ENCODE data around the gene TULP1.
A peak's percentile ranks its signal among the peaks of the same experiment; 100 is the strongest.
"Not testable (repeated sequence)": the region's sequence is repeated elsewhere in the genome, so short reads cannot be mapped to it uniquely, and the experiment has no call there.

The TULP1 gene

DNA sequence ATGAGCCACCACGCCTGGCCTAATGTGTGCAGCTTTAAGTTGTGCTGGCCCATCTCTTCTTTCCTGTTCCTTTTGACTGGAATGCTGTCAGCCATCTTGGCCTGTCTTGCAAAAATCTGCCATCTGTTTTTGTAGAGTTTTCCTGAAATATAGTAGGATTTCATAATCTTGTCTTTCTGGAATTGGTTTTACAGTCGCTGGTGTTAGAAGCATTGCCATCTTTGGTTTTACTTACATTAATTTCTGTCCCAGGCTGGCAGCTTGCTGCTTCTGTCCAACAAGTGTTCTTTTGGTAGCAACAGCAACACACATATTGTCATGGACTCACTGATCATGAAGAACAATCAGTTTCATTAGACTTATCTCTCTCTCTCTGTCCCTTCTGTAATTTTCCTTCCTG lies 29.1 kb upstream of the TULP1 start:
- H3K4ac ChIP-seq (ENCODE audit: low read depth, low read length) = no peak overlapping the region
- H3K79me2 ChIP-seq (ENCODE audit: control insufficient read depth, insufficient read depth, low read length, poor library complexity) = no peaks in the 10 kb centered on the region
- H2AFZ ChIP-seq (ENCODE audit: insufficient read depth, low read length, poor library complexity) = no peak overlapping the region
- no peak overlapping the region for H4K91ac ChIP-seq (ENCODE audit: low read depth, low read length)
- no peak overlapping the region for H3K23ac ChIP-seq (ENCODE audit: low read length)
- peaks cover 3 to 4% of the 10 kb centered on the region in 2 experiments for H3K4me1 ChIP-seq (ENCODE audit: control insufficient read depth in 1 of 2, insufficient read depth in 2 of 2, low read length in 2 of 2)
- DNase-seq = no peak
- no peak overlapping the region for H3K14ac ChIP-seq (ENCODE audit: low read length)
- H2BK12ac ChIP-seq (ENCODE audit: low read length) = no peak overlapping the region
- no peaks in the 10 kb centered on the region for H3K9me3 ChIP-seq (ENCODE audit: insufficient read depth, low read depth, low read length)
- no peak overlapping the region for H2BK5ac ChIP-seq (ENCODE audit: low read depth, low read length, poor library complexity)
- H3K79me1 ChIP-seq (ENCODE audit: low read length) = peaks cover 2% of the 10 kb centered on the region
- H3K18ac ChIP-seq (ENCODE audit: low read length) = no peak overlapping the region
- no peaks in the 10 kb centered on the region for H3K36me3 ChIP-seq (ENCODE audit: control insufficient read depth in 1 of 2, insufficient read depth in 2 of 2, low read length in 2 of 2)
- H3K27me3 ChIP-seq (ENCODE audit: insufficient read depth, low read length) = no peaks in the 10 kb centered on the region
- no peak overlapping the region for H2AK5ac ChIP-seq (ENCODE audit: low read length)
- no peak overlapping the region for H2BK120ac ChIP-seq (ENCODE audit: insufficient read depth, low read length, poor library complexity)
- no peak overlapping the region for H4K12ac ChIP-seq (ENCODE audit: low read depth, low read length)
- H4K8ac ChIP-seq (ENCODE audit: low read depth, low read length) = no peak overlapping the region
- H3K4me3 ChIP-seq (ENCODE audit: low read depth, low read length) = no peak overlapping the region
- no peak overlapping the region for H3K4me2 ChIP-seq (ENCODE audit: low read length)
- no peak overlapping the region for H3K27ac ChIP-seq (ENCODE audit: low read depth, low read length)
- no CpG with 5 or more reads among the region's 2 CpGs for WGBS (ENCODE audit: extremely low coverage, insufficient coverage, insufficient read length)
- no peak overlapping the region for H3K9ac ChIP-seq (ENCODE audit: low read length)

DNA sequence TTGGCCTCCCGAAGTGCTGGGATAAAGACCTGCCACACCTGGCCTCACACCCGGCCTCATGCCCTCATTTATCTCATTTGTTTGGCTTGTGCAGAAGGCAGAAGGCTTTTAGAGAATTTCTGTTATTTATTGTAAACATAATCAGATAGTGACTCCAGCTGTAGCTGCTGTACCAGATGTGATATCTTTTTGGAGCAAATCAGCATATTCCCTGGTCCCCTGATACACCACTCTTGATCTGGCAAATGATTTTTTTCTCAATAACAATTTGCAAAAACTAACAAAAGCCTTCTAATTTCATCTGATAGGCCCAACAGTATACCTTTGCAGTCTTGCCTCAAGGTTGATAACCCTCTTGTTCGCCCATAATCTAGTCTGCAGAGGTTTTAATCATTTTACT lies 26.5 kb upstream of the TULP1 start:
- Histone ChIP-seq H2BK5ac (ENCODE audit: low read depth, low read length, poor library complexity) (no peak overlapping the region), H3K14ac (ENCODE audit: low read length) (no peak overlapping the region), H2AK5ac (ENCODE audit: low read length) (no peak overlapping the region), H4K91ac (ENCODE audit: low read depth, low read length) (no peak overlapping the region), H3K4ac (ENCODE audit: low read depth, low read length) (no peak overlapping the region), H3K9ac (ENCODE audit: low read length) (no peak overlapping the region), H3K27ac (ENCODE audit: low read depth, low read length) (no peak overlapping the region), H4K8ac (ENCODE audit: low read depth, low read length) (no peak overlapping the region), H2BK120ac (ENCODE audit: insufficient read depth, low read length, poor library complexity) (no peak overlapping the region), H2BK12ac (ENCODE audit: low read length) (no peak overlapping the region), H3K18ac (ENCODE audit: low read length) (no peak overlapping the region), H3K9me3 (ENCODE audit: insufficient read depth, low read depth, low read length) (no peaks in the 10 kb centered on the region), H3K4me1 (ENCODE audit: control insufficient read depth in 1 of 2, insufficient read depth in 2 of 2, low read length in 2 of 2) (peaks cover 0 to 4% of the 10 kb centered on the region in 2 experiments), H4K12ac (ENCODE audit: low read depth, low read length) (no peak overlapping the region), H3K23ac (ENCODE audit: low read length) (no peak overlapping the region), H3K4me3 (ENCODE audit: low read depth, low read length) (no peak overlapping the region), H2AFZ (ENCODE audit: insufficient read depth, low read length, poor library complexity) (no peak overlapping the region), H3K36me3 (ENCODE audit: control insufficient read depth in 1 of 2, insufficient read depth in 2 of 2, low read length in 2 of 2) (no peaks in the 10 kb centered on the region), H3K79me2 (ENCODE audit: control insufficient read depth, insufficient read depth, low read length, poor library complexity) (no peaks in the 10 kb centered on the region), H3K79me1 (ENCODE audit: low read length) (no peaks in the 10 kb centered on the region), H3K4me2 (ENCODE audit: low read length) (no peak overlapping the region), H3K27me3 (ENCODE audit: insufficient read depth, low read length) (no peaks in the 10 kb centered on the region)
- no CpG with 5 or more reads among the region's 3 CpGs for WGBS (ENCODE audit: extremely low coverage, insufficient coverage, insufficient read length)
- DNase-seq = peak; percentile 48 to 77

DNA sequence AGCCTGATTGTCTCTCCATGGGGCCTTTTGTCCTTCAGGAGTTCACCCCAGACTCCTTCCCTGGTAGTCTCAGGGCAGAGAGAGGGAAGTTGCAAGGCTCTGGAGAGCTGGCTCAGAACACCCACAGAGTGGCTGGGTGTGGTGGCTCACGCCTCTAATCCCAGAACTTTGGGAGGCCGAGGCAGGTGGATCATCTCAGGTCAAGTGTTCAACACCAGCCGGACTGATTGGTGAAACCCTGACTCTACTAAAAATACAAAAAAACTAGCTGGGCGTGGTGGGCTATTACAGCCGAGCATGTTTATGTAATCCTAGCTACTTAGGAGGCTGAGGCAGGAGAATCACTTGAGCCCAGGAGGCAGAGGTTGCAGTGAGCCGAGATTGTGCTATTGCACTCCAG lies 23.2 kb upstream of the TULP1 start:
- not testable (repeated sequence) for H4K8ac ChIP-seq (ENCODE audit: low read depth, low read length); H3K36me3 ChIP-seq (ENCODE audit: control insufficient read depth in 1 of 2, insufficient read depth in 2 of 2, low read length in 2 of 2); H4K91ac ChIP-seq (ENCODE audit: low read depth, low read length); H3K79me2 ChIP-seq (ENCODE audit: control insufficient read depth, insufficient read depth, low read length, poor library complexity); H3K4me3 ChIP-seq (ENCODE audit: low read depth, low read length); H3K14ac ChIP-seq (ENCODE audit: low read length); H3K4me1 ChIP-seq (ENCODE audit: control insufficient read depth in 1 of 2, insufficient read depth in 2 of 2, low read length in 2 of 2); H3K23ac ChIP-seq (ENCODE audit: low read length); H3K9me3 ChIP-seq (ENCODE audit: insufficient read depth, low read depth, low read length); H2AK5ac ChIP-seq (ENCODE audit: low read length); H3K79me1 ChIP-seq (ENCODE audit: low read length); H3K9ac ChIP-seq (ENCODE audit: low read length); H2BK5ac ChIP-seq (ENCODE audit: low read depth, low read length, poor library complexity); H4K12ac ChIP-seq (ENCODE audit: low read depth, low read length); H3K18ac ChIP-seq (ENCODE audit: low read length); H2AFZ ChIP-seq (ENCODE audit: insufficient read depth, low read length, poor library complexity); H2BK120ac ChIP-seq (ENCODE audit: insufficient read depth, low read length, poor library complexity); H3K27ac ChIP-seq (ENCODE audit: low read depth, low read length); H3K4me2 ChIP-seq (ENCODE audit: low read length); H3K4ac ChIP-seq (ENCODE audit: low read depth, low read length); H3K27me3 ChIP-seq (ENCODE audit: insufficient read depth, low read length); DNase-seq; H2BK12ac ChIP-seq (ENCODE audit: low read length)
- WGBS (ENCODE audit: extremely low coverage, insufficient coverage, insufficient read length) = no CpG with 5 or more reads among the region's 6 CpGs

DNA sequence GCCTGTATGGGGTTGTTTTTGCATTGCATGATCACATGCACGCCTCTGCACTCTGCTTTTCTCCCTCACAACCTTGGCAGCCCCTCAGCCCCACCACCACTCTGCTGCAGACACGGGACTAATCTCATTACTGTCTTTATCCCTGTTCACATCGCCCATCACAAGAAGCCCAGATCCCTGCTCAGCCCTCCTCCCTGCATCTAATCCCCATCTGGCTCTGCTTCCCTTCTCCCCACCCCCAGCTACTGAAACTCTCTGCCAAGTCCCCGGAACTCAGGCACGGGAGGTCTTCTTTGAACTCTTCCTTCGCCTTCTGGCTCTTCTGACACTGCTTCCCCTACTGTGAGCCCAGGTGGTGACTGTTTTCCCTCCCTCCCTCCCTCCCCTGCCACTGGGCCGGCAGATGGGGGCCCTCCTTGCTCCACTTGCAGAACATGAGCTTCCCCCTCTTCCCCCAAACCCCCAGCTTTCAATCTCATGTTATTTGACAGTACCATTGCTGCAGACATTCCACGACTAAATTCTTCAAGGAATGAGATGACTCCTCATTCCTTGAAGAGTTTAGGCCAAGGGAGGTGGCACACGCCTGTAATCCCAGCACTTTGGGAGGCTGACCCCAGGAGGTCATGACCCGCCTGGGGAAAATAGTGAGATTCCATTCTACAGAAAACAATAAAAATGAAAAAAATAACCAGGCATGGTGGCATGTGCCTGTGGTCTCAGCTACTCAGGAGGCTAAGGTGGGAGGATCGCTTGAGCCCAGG lies 21.9 kb upstream of the TULP1 start:
- Histone ChIP-seq H3K23ac (ENCODE audit: low read length) (no peak overlapping the region), H3K9me3 (ENCODE audit: insufficient read depth, low read depth, low read length) (no peaks in the 10 kb centered on the region), H2BK12ac (ENCODE audit: low read length) (no peak overlapping the region), H3K4ac (ENCODE audit: low read depth, low read length) (no peak overlapping the region), H3K27me3 (ENCODE audit: insufficient read depth, low read length) (no peaks in the 10 kb centered on the region), H2BK120ac (ENCODE audit: insufficient read depth, low read length, poor library complexity) (no peak overlapping the region), H3K9ac (ENCODE audit: low read length) (no peak overlapping the region), H4K8ac (ENCODE audit: low read depth, low read length) (no peak overlapping the region), H4K12ac (ENCODE audit: low read depth, low read length) (no peak overlapping the region), H3K14ac (ENCODE audit: low read length) (no peak overlapping the region), H2AFZ (ENCODE audit: insufficient read depth, low read length, poor library complexity) (no peak overlapping the region), H2BK5ac (ENCODE audit: low read depth, low read length, poor library complexity) (no peak overlapping the region), H3K79me2 (ENCODE audit: control insufficient read depth, insufficient read depth, low read length, poor library complexity) (no peaks in the 10 kb centered on the region), H3K36me3 (ENCODE audit: control insufficient read depth in 1 of 2, insufficient read depth in 2 of 2, low read length in 2 of 2) (no peaks in the 10 kb centered on the region), H2AK5ac (ENCODE audit: low read length) (no peak overlapping the region), H3K4me1 (ENCODE audit: control insufficient read depth in 1 of 2, insufficient read depth in 2 of 2, low read length in 2 of 2) (peaks cover 0 to 5% of the 10 kb centered on the region in 2 experiments), H4K91ac (ENCODE audit: low read depth, low read length) (no peak overlapping the region), H3K4me3 (ENCODE audit: low read depth, low read length) (no peak overlapping the region), H3K79me1 (ENCODE audit: low read length) (no peaks in the 10 kb centered on the region), H3K27ac (ENCODE audit: low read depth, low read length) (no peak overlapping the region), H3K18ac (ENCODE audit: low read length) (no peak overlapping the region), H3K4me2 (ENCODE audit: low read length) (no peak overlapping the region)
- DNase-seq = peak; percentile 40 to 80
- WGBS (ENCODE audit: extremely low coverage, insufficient coverage, insufficient read length) = no CpG with 5 or more reads among the region's 11 CpGs
